Epithelial cell of proximal tubule (primary cell): ENCODE measurements around the gene CALCOCO1. TPM values are rescaled to one million over a fixed set of nuclear protein-coding genes. Genes with fewer than 3 reads are reported as not detected.
"Not testable (repeated sequence)": the region's sequence is repeated elsewhere in the genome, so short reads cannot be mapped to it uniquely, and the experiment has no call there.

Source experiments
- DNase-seq: peaks from one replicate; pipeline ENCODE4 v3.0.0-alpha.2; 2011; ENCODE audit warnings: low read depth
- H3K4me3 ChIP-seq: 2 replicates; pipeline ENCODE4 v1.5.1; 2011; ENCODE audit warnings: low read depth, mild to moderate bottlenecking, low read length
- CTCF ChIP-seq: conservative IDR thresholded peaks from 2 replicates; pipeline ENCODE4 v1.5.1; 2012; ENCODE audit warnings: low read depth, mild to moderate bottlenecking, low read length
- total RNA-seq: library from RNA; depleted of rRNA; stranded (reverse); fragments of >200 nt; gene quantifications from 2 replicates; pipeline ENCODE4 v1.2.3, GENCODE V29; 2015

The CALCOCO1 gene
- total RNA-seq, 1 donor from 2014 or later, result 41.2 TPM

GRCh38 chr12:53765891-53766290 lies 38.6 kb upstream of the CALCOCO1 start:
- no peak for TF ChIP-seq CTCF

DNA sequence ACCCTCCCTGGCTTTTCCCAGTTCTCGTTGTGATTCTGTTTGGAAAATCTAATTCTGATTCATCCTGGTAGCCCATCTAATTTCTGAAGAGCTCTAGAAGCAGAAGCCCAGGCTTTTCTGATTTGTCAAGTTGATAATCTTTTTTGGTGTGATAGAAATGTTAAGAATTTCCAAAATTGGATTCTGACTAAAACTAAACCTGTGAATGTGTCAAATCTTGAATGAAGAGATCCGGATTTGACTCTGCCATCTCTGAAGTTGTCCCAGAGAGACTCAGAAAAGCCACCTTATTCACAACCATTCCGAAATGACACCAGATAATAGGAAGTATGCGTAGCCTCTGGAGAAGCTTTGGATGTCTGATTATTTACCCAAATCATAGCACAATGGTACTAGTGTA lies 37.4 kb upstream of the CALCOCO1 start:
- no peak for TF ChIP-seq CTCF

More at GRCh38 chr12:53765891-53766290, 38.6 kb upstream of the CALCOCO1 start:
- DNase-seq, result no peak
- no peak overlapping the region for H3K4me3 ChIP-seq

DNA sequence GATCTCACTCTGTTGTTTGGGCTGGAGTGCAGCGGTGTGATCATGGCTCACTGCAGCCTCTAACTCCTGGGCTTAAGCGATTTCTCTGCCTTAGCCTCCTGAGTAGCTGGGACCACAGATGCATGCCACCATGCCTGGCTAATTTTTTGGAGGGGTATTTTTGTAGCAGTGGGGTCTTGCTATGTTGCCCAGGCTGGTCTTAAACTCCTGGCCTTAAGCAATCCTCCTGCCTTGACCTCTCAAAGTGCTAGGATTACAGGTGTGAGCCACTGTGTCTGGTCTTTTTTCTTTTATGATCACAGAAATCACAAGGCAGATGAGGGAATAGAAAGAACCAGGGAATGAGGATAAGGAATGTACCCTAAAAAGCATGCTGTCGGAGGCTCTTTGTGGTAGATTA lies 35.5 kb upstream of the CALCOCO1 start:
- DNase-seq, result not testable (repeated sequence)

More for the DNA sequence above, 37.4 kb upstream of the CALCOCO1 start:
- DNase-seq, result no peak
- H3K4me3 ChIP-seq, result no peak overlapping the region

GRCh38 chr12:53761306-53761705 lies 34.1 kb upstream of the CALCOCO1 start:
- no peak overlapping the region for H3K4me3 ChIP-seq
- no peak for TF ChIP-seq CTCF
- no peak for DNase-seq

More for the DNA sequence above, 35.5 kb upstream of the CALCOCO1 start:
- H3K4me3 ChIP-seq, result not testable (repeated sequence)

DNA sequence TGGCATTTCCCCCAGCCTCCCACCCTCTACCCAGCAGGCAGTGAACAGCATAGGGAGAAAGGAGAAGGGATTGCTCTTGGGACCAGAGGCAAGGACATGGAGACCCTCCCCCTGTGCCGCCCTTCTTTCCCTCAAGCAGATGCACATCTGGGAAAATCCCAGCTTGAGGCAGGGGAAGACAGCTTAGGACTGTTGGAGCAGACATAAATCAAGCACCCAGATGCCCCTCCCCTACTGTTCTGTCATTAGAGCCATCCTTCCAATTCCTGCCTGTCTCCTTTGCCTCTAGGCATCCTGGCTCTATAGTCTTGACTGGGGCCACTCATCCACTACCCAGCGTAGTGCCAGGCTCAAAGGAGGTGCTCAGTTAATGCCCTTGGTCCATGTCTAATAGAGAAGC lies 32.0 kb upstream of the CALCOCO1 start:
- TF ChIP-seq CTCF, result no peak
- no peak overlapping the region for H3K4me3 ChIP-seq
- no peak for DNase-seq

DNA sequence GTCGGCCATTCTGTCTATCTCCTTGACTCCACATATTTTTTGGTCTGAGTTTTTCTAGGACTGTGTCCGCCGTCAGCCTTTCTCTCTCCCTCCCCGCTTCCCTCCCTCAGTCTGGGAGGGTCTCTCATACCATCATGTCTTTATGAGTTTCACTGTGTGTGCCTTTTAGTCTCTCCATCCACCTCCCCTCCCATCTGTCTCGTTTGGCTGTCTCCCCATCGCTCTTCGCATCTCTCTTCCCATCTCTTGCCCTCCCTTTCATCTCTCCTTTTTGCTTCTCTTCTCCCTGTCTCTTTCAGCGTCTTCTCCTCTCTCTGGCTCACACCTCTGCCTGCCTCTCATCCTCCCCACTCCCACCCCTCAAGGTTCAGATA lies 31.5 kb upstream of the CALCOCO1 start:
- DNase-seq, result no peak
- H3K4me3 ChIP-seq, result no peak overlapping the region
- no peak for TF ChIP-seq CTCF

GRCh38 chr12:53758081-53758729 lies 31.0 kb upstream of the CALCOCO1 start:
- no peak overlapping the region for H3K4me3 ChIP-seq
- no peak for TF ChIP-seq CTCF
- DNase-seq, result no peak
